Parathyroid adenoma (tissue), 2 donors: ENCODE data around the gene FBXL7.

Source experiments
- H2AFZ ChIP-seq: fragments of 300-600 bp; sonication (generic); one replicate; pipeline ENCODE4 v1.7.0; 2017; ENCODE audit warnings: antibody characterized with exemption, mild to moderate bottlenecking
- H3K27ac ChIP-seq: fragments of 300-600 bp; sonication (generic); one replicate; pipeline ENCODE4 v1.7.0; 2017
- H3K27me3 ChIP-seq: fragments of 300-600 bp; sonication (generic); one replicate; pipeline ENCODE4 v1.7.0; 2017; ENCODE audit warnings: low read length; ENCODE audit not compliant: control insufficient read depth, insufficient read depth
- H3K36me3 ChIP-seq: fragments of 300-600 bp; sonication (generic); one replicate; pipeline ENCODE4 v1.7.0; 2017; ENCODE audit warnings: low read length; ENCODE audit not compliant: control insufficient read depth, insufficient read depth
- H3K4me1 ChIP-seq: fragments of 300-600 bp; sonication (generic); one replicate; pipeline ENCODE4 v1.7.0; 2017; ENCODE audit warnings: control low read depth
- H3K4me2 ChIP-seq: fragments of 300-600 bp; sonication (generic); one replicate; pipeline ENCODE4 v1.7.0; 2017; ENCODE audit warnings: low read length
- H3K4me3 ChIP-seq: fragments of 300-600 bp; sonication (generic); one replicate; pipeline ENCODE4 v1.7.0; 2017; ENCODE audit warnings: low read depth, low read length
- H3K79me2 ChIP-seq: fragments of 300-600 bp; sonication (generic); one replicate; pipeline ENCODE4 v1.7.0; 2017; ENCODE audit warnings: control low read depth
- H3K9ac ChIP-seq: fragments of 300-600 bp; sonication (generic); one replicate; pipeline ENCODE4 v1.7.0; 2017; ENCODE audit warnings: mild to moderate bottlenecking
- H3K9me3 ChIP-seq: fragments of 300-600 bp; sonication (generic); one replicate; pipeline ENCODE4 v1.7.0; 2017; ENCODE audit warnings: low read length; ENCODE audit not compliant: control insufficient read depth
- TF ChIP-seq, protein P1 (sequence below): fragments of 300-600 bp; sonication (generic); IDR thresholded peaks from one replicate; pipeline ENCODE4 v1.7.0; 2017; ENCODE audit warnings: antibody characterized with exemption, mild to moderate bottlenecking
- donor health status: primary hyperparathyroidism.

Gene FBXL7

DNA sequence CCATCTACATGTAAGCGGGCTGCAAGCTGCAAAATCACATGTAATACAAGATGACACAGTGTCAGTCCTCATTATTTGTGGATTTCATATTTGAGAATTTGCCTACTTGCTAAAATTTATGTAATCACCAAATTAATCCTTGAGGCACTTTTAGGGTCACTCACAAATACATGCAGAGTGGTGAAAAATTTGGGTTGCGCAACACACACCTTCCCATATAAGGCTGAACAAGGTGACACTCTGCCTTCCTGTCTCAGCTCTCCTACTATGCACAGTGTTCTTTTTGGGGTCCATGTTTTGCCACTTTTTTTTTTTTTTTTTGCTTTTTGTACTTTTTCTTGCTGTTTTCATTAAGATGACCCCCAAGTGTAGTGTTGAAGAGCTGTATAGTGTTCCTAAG lies 111.0 kb downstream of the FBXL7 start:
- TF ChIP-seq, protein P1, sequence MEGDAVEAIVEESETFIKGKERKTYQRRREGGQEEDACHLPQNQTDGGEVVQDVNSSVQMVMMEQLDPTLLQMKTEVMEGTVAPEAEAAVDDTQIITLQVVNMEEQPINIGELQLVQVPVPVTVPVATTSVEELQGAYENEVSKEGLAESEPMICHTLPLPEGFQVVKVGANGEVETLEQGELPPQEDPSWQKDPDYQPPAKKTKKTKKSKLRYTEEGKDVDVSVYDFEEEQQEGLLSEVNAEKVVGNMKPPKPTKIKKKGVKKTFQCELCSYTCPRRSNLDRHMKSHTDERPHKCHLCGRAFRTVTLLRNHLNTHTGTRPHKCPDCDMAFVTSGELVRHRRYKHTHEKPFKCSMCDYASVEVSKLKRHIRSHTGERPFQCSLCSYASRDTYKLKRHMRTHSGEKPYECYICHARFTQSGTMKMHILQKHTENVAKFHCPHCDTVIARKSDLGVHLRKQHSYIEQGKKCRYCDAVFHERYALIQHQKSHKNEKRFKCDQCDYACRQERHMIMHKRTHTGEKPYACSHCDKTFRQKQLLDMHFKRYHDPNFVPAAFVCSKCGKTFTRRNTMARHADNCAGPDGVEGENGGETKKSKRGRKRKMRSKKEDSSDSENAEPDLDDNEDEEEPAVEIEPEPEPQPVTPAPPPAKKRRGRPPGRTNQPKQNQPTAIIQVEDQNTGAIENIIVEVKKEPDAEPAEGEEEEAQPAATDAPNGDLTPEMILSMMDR: no peak
- no peak overlapping the region for H3K4me3 ChIP-seq

DNA sequence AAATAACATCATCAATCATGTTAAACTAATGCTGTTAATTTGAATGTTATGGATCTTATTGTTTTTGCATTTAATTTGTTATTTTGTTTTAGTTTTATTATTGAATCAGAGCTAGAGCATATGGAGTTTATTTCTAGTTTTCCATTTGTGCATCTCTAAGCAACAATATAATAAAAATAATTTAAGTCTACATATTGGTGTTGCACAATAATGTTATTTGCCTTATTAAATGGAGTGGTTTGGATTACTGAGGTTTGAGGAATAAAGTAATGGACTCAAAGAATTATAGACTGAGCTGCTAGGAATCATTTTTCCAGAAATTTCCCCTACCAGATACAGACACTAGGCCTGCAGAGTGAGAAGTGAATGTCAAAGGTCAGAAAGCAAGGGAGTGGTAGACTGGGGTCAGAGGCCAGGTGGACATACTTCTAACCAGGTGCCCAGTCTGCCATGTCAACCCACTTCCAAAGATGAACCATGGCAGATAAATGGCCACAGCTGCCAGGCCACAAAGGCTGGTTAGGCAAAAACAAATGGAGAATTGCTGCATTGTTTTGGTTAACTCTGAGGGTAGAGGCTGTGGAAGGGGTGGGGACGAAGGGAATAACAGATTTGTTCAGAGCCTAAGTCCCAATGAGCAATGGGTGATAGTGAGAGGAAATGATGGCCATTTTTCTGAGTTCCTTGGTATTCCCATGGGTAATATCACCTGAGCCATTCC lies 113.1 kb downstream of the FBXL7 start:
- TF ChIP-seq, protein P1: no peak
- Histone ChIP-seq H3K27me3 (no peaks in the 10 kb centered on the region), H3K27ac (no peak overlapping the region), H3K36me3 (no peaks in the 10 kb centered on the region), H3K79me2 (no peaks in the 10 kb centered on the region), H2AFZ (no peak overlapping the region), H3K9ac (no peak overlapping the region), H3K4me1 (no peaks in the 10 kb centered on the region), H3K4me2 (no peak overlapping the region), H3K4me3 (no peak overlapping the region), H3K9me3 (no peaks in the 10 kb centered on the region)

More for the DNA sequence above, 111.0 kb downstream of the FBXL7 start:
- H3K4me1 ChIP-seq: no peaks in the 10 kb centered on the region
- no peak overlapping the region for H3K4me2 ChIP-seq
- no peak overlapping the region for H3K9ac ChIP-seq
- no peak overlapping the region for H3K27ac ChIP-seq
- no peaks in the 10 kb centered on the region for H3K79me2 ChIP-seq
- H3K36me3 ChIP-seq: no peaks in the 10 kb centered on the region
- H3K9me3 ChIP-seq: no peaks in the 10 kb centered on the region
- H2AFZ ChIP-seq: no peak overlapping the region
- no peaks in the 10 kb centered on the region for H3K27me3 ChIP-seq

DNA sequence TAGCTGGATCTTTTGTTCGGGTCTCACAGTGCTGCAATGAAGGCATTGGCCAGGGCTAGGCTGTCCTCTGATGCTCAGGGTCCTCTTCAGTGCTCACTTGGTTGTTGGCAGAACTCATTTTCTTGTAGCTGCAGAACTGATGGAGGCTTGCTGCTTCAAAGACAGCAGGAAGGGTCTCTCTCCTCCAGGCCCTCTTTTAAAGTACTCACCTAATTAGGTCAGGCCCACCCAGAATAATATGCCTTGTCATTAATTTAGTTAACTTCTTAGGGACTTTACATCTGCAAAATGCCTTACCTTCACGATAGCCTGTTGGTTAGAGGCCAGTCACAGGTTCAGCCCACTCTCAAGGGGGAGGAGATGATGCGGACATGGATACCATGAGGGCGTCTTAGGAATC lies 114.7 kb downstream of the FBXL7 start:
- TF ChIP-seq, protein P1: no peak

DNA sequence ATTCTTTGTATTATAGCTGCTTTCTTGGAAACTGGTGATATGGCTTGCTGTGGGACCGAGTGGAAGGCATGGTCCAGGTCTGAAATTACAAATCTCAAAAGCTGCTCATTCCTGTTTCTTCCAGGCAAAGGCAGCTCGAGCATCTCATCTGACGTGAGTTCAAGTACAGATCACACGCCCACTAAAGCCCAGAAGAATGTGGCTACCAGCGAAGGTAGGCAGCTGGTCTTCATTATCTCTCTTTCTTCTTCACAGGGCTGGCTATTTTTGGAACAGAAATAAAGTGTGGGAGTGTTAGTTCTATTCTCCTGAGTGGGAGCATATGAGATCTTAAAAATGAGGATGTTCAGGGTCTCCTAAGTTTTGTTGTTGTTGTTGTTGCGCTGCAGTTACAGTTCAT lies 115.9 kb downstream of the FBXL7 start:
- Histone ChIP-seq H3K4me2 (no peak overlapping the region), H3K9ac (no peak overlapping the region), H3K9me3 (no peaks in the 10 kb centered on the region), H3K27me3 (no peaks in the 10 kb centered on the region), H3K27ac (no peak overlapping the region), H3K4me3 (no peak overlapping the region), H3K79me2 (no peaks in the 10 kb centered on the region), H3K36me3 (no peaks in the 10 kb centered on the region), H2AFZ (no peak overlapping the region), H3K4me1 (no peaks in the 10 kb centered on the region)
- TF ChIP-seq, protein P1: no peak

More for the DNA sequence above, 114.7 kb downstream of the FBXL7 start:
- no peak overlapping the region for H2AFZ ChIP-seq
- no peaks in the 10 kb centered on the region for H3K79me2 ChIP-seq
- no peaks in the 10 kb centered on the region for H3K27me3 ChIP-seq
- no peaks in the 10 kb centered on the region for H3K4me1 ChIP-seq
- H3K27ac ChIP-seq: no peak overlapping the region
- no peaks in the 10 kb centered on the region for H3K36me3 ChIP-seq
- H3K4me3 ChIP-seq: no peak overlapping the region
- H3K9ac ChIP-seq: no peak overlapping the region
- H3K4me2 ChIP-seq: no peak overlapping the region
- no peaks in the 10 kb centered on the region for H3K9me3 ChIP-seq

DNA sequence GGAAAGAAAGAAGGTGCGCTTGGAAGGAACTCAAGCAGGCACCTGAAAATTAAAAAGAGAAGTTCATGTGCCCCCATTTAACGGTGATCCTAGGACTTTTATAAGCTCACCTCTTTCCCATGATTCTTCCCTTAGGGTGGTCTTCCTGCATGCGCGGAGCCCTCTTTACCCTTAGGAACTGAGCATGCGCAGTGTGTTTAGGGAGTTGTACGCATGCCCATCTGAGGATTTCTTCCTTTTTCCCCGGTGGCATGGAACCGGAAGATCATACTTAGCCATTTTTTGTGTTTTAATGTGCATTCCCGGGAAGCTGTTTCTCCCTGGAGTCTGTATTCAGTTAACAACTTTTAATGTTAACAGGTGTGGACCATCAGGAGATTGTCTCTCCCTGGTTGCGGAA lies 119.0 kb downstream of the FBXL7 start:
- Histone ChIP-seq H2AFZ (no peak overlapping the region), H3K4me2 (no peak overlapping the region), H3K4me3 (no peak overlapping the region)

More for the DNA sequence above, 119.0 kb downstream of the FBXL7 start:
- H3K9me3 ChIP-seq: no peaks in the 10 kb centered on the region
- H3K27ac ChIP-seq: no peak overlapping the region
- H3K36me3 ChIP-seq: no peaks in the 10 kb centered on the region
- no peaks in the 10 kb centered on the region for H3K4me1 ChIP-seq
- H3K9ac ChIP-seq: no peak overlapping the region
- TF ChIP-seq, protein P1: no peak
- H3K79me2 ChIP-seq: no peaks in the 10 kb centered on the region
- H3K27me3 ChIP-seq: no peaks in the 10 kb centered on the region
